Measurements from ENCODE around the gene GLG1.
"Not testable (repeated sequence)": the region's sequence is repeated elsewhere in the genome, so short reads cannot be mapped to it uniquely, and the experiment has no call there.

The GLG1 gene

GRCh38 chr16:74573622-74574021, 33.3 kb downstream of the GLG1 start:
- no peak for DNase-seq

GRCh38 chr16:74570412-74571301, 36.3 kb downstream of the GLG1 start:
- no peak for DNase-seq

GRCh38 chr16:74568961-74569631, 37.8 kb downstream of the GLG1 start:
- no peak for DNase-seq

- DNase-seq: no peak
Measured at GRCh38 chr16:74567901-74568300, 39.0 kb downstream of the GLG1 start.

- DNase-seq: no peak
Measured at GRCh38 chr16:74565378-74565777, 41.5 kb downstream of the GLG1 start.

GRCh38 chr16:74564451-74564984, 42.4 kb downstream of the GLG1 start:
- DNase-seq: no peak

- DNase-seq: no peak
Measured at GRCh38 chr16:74563828-74564263, 43.1 kb downstream of the GLG1 start.

- no peak for DNase-seq
Measured at GRCh38 chr16:74562117-74562516, 44.8 kb downstream of the GLG1 start.

- no peak for DNase-seq
Measured at GRCh38 chr16:74561626-74562025, 45.3 kb downstream of the GLG1 start.

- no peak for DNase-seq
Measured at GRCh38 chr16:74560912-74561311, 46.0 kb downstream of the GLG1 start.

- no peak for DNase-seq
Measured at GRCh38 chr16:74558873-74559272, 48.0 kb downstream of the GLG1 start.

- no peak for DNase-seq
Measured at GRCh38 chr16:74557275-74557674, 49.6 kb downstream of the GLG1 start.

- DNase-seq: no peak
Measured at GRCh38 chr16:74556375-74556922, 50.5 kb downstream of the GLG1 start.

- DNase-seq: not testable (repeated sequence)
Measured at GRCh38 chr16:74552357-74552756, 54.6 kb downstream of the GLG1 start.

- not testable (repeated sequence) for DNase-seq
Measured at GRCh38 chr16:74550227-74551019, 56.5 kb downstream of the GLG1 start.

- not testable (repeated sequence) for DNase-seq
Measured at GRCh38 chr16:74546112-74546511, 60.8 kb downstream of the GLG1 start.

- not testable (repeated sequence) for DNase-seq
Measured at GRCh38 chr16:74542911-74543578, 63.9 kb downstream of the GLG1 start.

GRCh38 chr16:74540663-74541062, 66.3 kb downstream of the GLG1 start:
- DNase-seq: not testable (repeated sequence)

GRCh38 chr16:74538801-74539200, 68.1 kb downstream of the GLG1 start:
- DNase-seq: not testable (repeated sequence)

GRCh38 chr16:74537746-74538145, 69.2 kb downstream of the GLG1 start:
- DNase-seq: not testable (repeated sequence)

GRCh38 chr16:74534650-74535049, 72.3 kb downstream of the GLG1 start:
- not testable (repeated sequence) for DNase-seq

GRCh38 chr16:74524926-74525325, 82.0 kb downstream of the GLG1 start:
- DNase-seq: no peak

All from GDM1 (cell line).